Neural cell (in vitro differentiated cells): Measurements from ENCODE around the gene PPP1R11. TPM values are rescaled to one million over a fixed set of nuclear protein-coding genes. Genes with fewer than 3 reads are reported as not detected.

Experiments used
- H2AFZ ChIP-seq: fragments of 200-600, 300-800 bp; sonication (generic), shearing (Covaris generic); 2 replicates; pipeline ENCODE4 v1.6.0; 2014; ENCODE audit warnings: low read depth, mild to moderate bottlenecking, antibody characterized with exemption, low read length, moderate library complexity
- H3F3A ChIP-seq: fragments of 200-600 bp; shearing (Covaris generic); 2 replicates; pipeline ENCODE4 v1.6.1; 2016; ENCODE audit warnings: mild to moderate bottlenecking, moderate library complexity, mixed read lengths, antibody characterized with exemption, low read length; ENCODE audit not compliant: insufficient read depth, poor library complexity, severe bottlenecking
- H3K27ac ChIP-seq: fragments of 200-600, 300-800 bp; sonication (generic), shearing (Covaris generic); 2 replicates; pipeline ENCODE4 v1.5.1; 2014; ENCODE audit warnings: mild to moderate bottlenecking, low read length, moderate library complexity
- H3K27me3 ChIP-seq: fragments of 300-800, 200-600 bp; sonication (generic), shearing (Covaris generic); 2 replicates; pipeline ENCODE4 v1.6.0; 2014; ENCODE audit warnings: mild to moderate bottlenecking, low read depth, low read length, moderate library complexity; ENCODE audit not compliant: insufficient read depth
- H3K36me3 ChIP-seq: fragments of 300-800, 200-600 bp; sonication (generic), shearing (Covaris generic); 2 replicates; pipeline ENCODE4 v1.5.1; 2014; ENCODE audit warnings: mild to moderate bottlenecking, antibody characterized with exemption, low read length, moderate library complexity; ENCODE audit not compliant: insufficient read depth
- H3K4me2 ChIP-seq: fragments of 300-800, 200-600 bp; sonication (generic), shearing (Covaris generic); 2 replicates; pipeline ENCODE4 v1.6.0; 2014; ENCODE audit warnings: mild to moderate bottlenecking, low read length
- H3K4me3 ChIP-seq: fragments of 300-800, 200-600 bp; sonication (generic), shearing (Covaris generic); 2 replicates; pipeline ENCODE4 v1.5.1; 2014; ENCODE audit warnings: mild to moderate bottlenecking, low read length, moderate library complexity
- H3K79me2 ChIP-seq: fragments of 200-600 bp; shearing (Covaris generic); replicated peaks from 2 replicates; pipeline ENCODE4 v1.6.0; 2014; ENCODE audit warnings: mild to moderate bottlenecking, low read length, moderate library complexity; ENCODE audit not compliant: insufficient read depth
- H3K9ac ChIP-seq: fragments of 300-800, 200-600 bp; sonication (generic), shearing (Covaris generic); 2 replicates; pipeline ENCODE4 v1.6.1; 2016; ENCODE audit warnings: mild to moderate bottlenecking, low read length, mixed read lengths
- H3K9me2 ChIP-seq: fragments of 200-600 bp; shearing (Covaris generic); 2 replicates; pipeline ENCODE4 v1.6.1; 2016; ENCODE audit warnings: mild to moderate bottlenecking, low read length, mixed read lengths; ENCODE audit not compliant: insufficient read depth
- H3K9me3 ChIP-seq: fragments of 200-600, 300-800 bp; sonication (generic), shearing (Covaris generic); 2 replicates; pipeline ENCODE4 v1.6.1; 2016; ENCODE audit warnings: mild to moderate bottlenecking, mixed run types, low read length, moderate library complexity, mixed read lengths
- H4K20me1 ChIP-seq: fragments of 200-600 bp; shearing (Covaris generic); 2 replicates; pipeline ENCODE4 v1.6.1; 2016; ENCODE audit warnings: mild to moderate bottlenecking, mixed run types; ENCODE audit not compliant: insufficient read depth
- CTCF ChIP-seq: fragments of 450-650 bp; IDR thresholded peaks from 2 replicates; pipeline ENCODE4 v1.5.1; 2014; ENCODE audit warnings: antibody characterized with exemption, mild to moderate bottlenecking, moderate library complexity; ENCODE audit not compliant: poor library complexity, severe bottlenecking
- EP300 ChIP-seq: fragments of 450-650 bp; conservative IDR thresholded peaks from 2 replicates; pipeline ENCODE4 v1.6.1; 2014; ENCODE audit warnings: antibody characterized with exemption, mild to moderate bottlenecking, moderate library complexity; ENCODE audit not compliant: poor library complexity, severe bottlenecking
- EZH2 ChIP-seq: fragments of 200-600, 300-800 bp; shearing (Covaris generic), sonication (generic); IDR thresholded peaks from 2 replicates; pipeline ENCODE4 v1.6.1; 2014; ENCODE audit warnings: antibody characterized with exemption, low read length, borderline replicate concordance, mild to moderate bottlenecking; ENCODE audit not compliant: insufficient read depth, poor library complexity, severe bottlenecking
- MXI1 ChIP-seq: fragments of 450-650 bp; conservative IDR thresholded peaks from 2 replicates; pipeline ENCODE4 v1.6.1; 2014; ENCODE audit warnings: antibody characterized with exemption, mild to moderate bottlenecking; ENCODE audit not compliant: poor library complexity, severe bottlenecking
- POLR2AphosphoS5 ChIP-seq: IDR thresholded peaks from 2 replicates; pipeline ENCODE4 v1.6.1; 2012
- RAD21 ChIP-seq: fragments of 450-650 bp; conservative IDR thresholded peaks from 2 replicates; pipeline ENCODE4 v1.6.1; 2014; ENCODE audit warnings: antibody characterized with exemption, mild to moderate bottlenecking, moderate library complexity
- REST ChIP-seq: IDR thresholded peaks from 2 replicates; pipeline ENCODE4 v1.6.1; 2012; ENCODE audit warnings: borderline replicate concordance
- SMC3 ChIP-seq: fragments of 450-650 bp; conservative IDR thresholded peaks from 2 replicates; pipeline ENCODE4 v1.6.1; 2014; ENCODE audit warnings: antibody characterized with exemption, mild to moderate bottlenecking, moderate library complexity; ENCODE audit not compliant: poor library complexity
- TAF1 ChIP-seq: IDR thresholded peaks from 2 replicates; pipeline ENCODE4 v1.6.1; 2012; ENCODE audit warnings: low read depth
- polyA plus RNA-seq: library from polyadenylated mRNA; depleted of rRNA; stranded (reverse); fragments of >200 nt; gene quantifications from 2 replicates; pipeline ENCODE4 v1.2.3, GENCODE V29; 2014

PPP1R11 gene
- polyA plus RNA-seq, 1 donor from 2014 or later: 39.7 TPM

GRCh38 chr6:30091577-30092381, 24.8 kb downstream of the PPP1R11 start:
- peaks cover 14% of the 10 kb centered on the region for H3K27me3 ChIP-seq
- H3K9me2 ChIP-seq: no peaks in the 10 kb centered on the region
- no peaks in the 10 kb centered on the region for H3K36me3 ChIP-seq
- H3K79me2 ChIP-seq: no peaks in the 10 kb centered on the region
- no peaks in the 10 kb centered on the region for H4K20me1 ChIP-seq
- H2AFZ ChIP-seq: no peak overlapping the region
- no peak overlapping the region for H3K4me2 ChIP-seq
- no peaks in the 10 kb centered on the region for H3F3A ChIP-seq
- no peak overlapping the region for H3K9ac ChIP-seq
- H3K9me3 ChIP-seq: no peaks in the 10 kb centered on the region
- H3K27ac ChIP-seq: no peak overlapping the region
- no peak for TF ChIP-seq EZH2
- TF ChIP-seq REST: no peak
- no peak for TF ChIP-seq RAD21
- no peak for TF ChIP-seq CTCF
- TF ChIP-seq MXI1: no peak
- TF ChIP-seq SMC3: no peak
- no peak for TF ChIP-seq POLR2AphosphoS5
- no peak overlapping the region for H3K4me3 ChIP-seq

- H4K20me1 ChIP-seq: no peaks in the 10 kb centered on the region
- no peak overlapping the region for H3K27ac ChIP-seq
- no peak overlapping the region for H3K4me3 ChIP-seq
- no peaks in the 10 kb centered on the region for H3F3A ChIP-seq
- H3K79me2 ChIP-seq: no peaks in the 10 kb centered on the region
- H3K9ac ChIP-seq: no peak overlapping the region
- TF ChIP-seq MXI1 (no peak), POLR2AphosphoS5 (no peak), CTCF (no peak), RAD21 (no peak), SMC3 (no peak), REST (no peak), EP300 (no peak), TAF1 (no peak), EZH2 (no peak)
- H2AFZ ChIP-seq: no peak overlapping the region
- no peaks in the 10 kb centered on the region for H3K36me3 ChIP-seq
- no peaks in the 10 kb centered on the region for H3K9me2 ChIP-seq
- H3K9me3 ChIP-seq: no peaks in the 10 kb centered on the region
- no peak overlapping the region for H3K4me2 ChIP-seq
- peaks cover 21% of the 10 kb centered on the region for H3K27me3 ChIP-seq
Measured at GRCh38 chr6:30092852-30093543, 26.0 kb downstream of the PPP1R11 start.
